Amygdala (tissue), 56 donors: Measurements from ENCODE around the gene AHCYL2.

Experiments used
- DNase-seq, 56 donors: peaks; one replicate each; lab custom pipeline; 2025; lab: John Stamatoyannopoulos, UW

The AHCYL2 gene

DNA sequence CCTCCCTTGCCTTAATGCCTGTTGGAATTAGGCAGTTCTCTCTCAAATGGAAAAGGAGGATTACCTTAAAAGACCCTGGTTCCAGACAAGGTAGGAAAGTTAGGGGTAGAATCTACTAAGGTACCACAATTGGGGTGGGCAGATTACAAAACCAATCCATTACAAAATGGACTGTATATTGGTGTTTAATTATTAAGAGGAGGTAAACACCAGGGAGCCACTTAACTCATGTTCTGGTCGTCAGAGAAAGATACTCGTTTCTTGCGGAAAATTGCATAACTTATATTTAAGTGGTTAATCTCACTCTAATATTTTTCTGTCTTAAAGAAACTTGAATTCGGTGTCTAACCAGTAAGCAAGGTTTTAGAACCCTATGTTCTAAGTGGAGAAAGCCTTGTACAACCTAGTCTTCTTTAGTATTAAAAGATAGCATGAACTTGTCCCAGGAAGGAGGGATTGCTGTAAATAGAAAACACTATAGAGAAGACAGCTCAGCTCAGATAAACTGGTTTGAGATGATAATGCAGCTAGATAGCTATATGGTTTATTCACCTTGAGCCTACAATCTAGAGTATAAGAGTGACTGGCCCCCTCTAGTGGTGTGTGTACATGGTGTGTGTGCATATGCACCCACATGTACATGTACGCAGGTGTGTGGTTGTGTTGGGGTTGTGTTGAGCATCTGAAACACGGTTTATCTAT is 151.4 kb downstream of the AHCYL2 start:
- peak in 2 of 56 donors; percentile 11 to 22 for DNase-seq

- no peak for DNase-seq
These were observed 152.2 kb downstream of the AHCYL2 start for GRCh38 chr7:129376778-129377700.

- no peak for DNase-seq
These were observed 157.1 kb downstream of the AHCYL2 start for GRCh38 chr7:129381710-129382484.

DNA sequence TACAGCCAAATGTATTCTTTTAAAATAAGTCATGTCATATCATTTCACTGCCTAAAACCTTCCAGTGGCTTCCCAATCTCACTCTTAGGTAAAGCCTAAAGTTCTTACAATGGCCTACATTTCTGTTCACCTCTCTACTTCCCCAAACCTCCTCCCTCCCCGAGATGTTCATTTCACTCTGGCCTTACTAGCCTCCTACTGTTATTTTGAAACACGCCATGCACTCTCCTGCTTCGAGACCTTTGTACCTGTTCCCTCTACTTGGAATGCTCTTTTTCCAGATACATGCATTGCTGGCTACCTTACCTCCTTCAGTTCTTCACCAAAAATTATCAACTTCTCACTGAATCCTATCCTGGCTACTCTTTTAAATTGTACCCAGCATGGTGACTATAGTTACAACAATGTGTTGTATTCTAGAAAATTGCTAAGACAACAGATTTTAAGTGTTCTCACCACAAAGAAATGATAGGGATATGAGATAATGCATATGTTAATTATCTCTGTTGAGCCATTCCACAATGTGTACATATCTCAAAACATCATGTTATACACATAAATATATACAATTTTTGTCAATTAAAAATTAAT is 158.8 kb downstream of the AHCYL2 start:
- DNase-seq = no peak

- no peak for DNase-seq
These were observed 160.3 kb downstream of the AHCYL2 start for GRCh38 chr7:129385116-129385515.

DNA sequence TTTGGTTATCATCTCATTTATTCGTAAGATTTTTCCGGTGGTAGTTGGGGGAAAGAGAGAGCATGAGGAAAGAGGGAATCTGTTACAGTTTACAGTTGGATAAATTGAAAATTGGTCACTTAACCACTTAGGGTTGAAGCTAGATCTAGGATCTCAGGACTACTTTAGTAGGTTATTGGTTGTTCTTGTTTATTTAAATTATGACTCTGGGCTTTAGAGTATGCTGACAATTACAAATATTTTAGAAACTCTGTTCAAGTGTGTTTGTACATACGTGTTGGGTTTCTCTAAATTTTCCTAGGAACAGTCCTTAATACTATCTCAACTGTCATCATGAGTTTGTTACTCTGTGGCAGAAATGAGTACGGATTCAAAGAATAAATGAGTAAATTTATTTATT is 160.8 kb downstream of the AHCYL2 start:
- DNase-seq = no peak

DNA sequence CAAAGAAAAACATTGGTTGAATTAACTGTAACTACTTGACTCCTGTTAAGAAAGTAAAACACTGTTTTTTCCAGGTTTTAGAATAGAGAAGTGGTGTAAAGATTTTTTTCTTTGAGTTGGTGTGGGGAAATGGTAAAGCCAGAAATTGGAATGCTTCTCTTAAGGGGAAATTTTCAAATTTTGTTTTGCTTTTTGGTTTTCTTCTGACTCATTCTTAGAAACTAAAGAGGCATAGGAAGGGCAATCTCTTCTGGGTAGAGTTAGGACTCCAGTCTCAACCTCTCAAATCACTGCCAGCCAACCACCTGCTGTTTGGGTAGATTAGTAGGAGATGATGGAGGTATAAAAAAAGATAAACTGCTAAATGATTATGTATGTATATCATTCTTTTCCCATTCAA is 161.7 kb downstream of the AHCYL2 start:
- DNase-seq = no peak

- DNase-seq = no peak
These were observed 162.7 kb downstream of the AHCYL2 start for GRCh38 chr7:129387537-129387936.

DNA sequence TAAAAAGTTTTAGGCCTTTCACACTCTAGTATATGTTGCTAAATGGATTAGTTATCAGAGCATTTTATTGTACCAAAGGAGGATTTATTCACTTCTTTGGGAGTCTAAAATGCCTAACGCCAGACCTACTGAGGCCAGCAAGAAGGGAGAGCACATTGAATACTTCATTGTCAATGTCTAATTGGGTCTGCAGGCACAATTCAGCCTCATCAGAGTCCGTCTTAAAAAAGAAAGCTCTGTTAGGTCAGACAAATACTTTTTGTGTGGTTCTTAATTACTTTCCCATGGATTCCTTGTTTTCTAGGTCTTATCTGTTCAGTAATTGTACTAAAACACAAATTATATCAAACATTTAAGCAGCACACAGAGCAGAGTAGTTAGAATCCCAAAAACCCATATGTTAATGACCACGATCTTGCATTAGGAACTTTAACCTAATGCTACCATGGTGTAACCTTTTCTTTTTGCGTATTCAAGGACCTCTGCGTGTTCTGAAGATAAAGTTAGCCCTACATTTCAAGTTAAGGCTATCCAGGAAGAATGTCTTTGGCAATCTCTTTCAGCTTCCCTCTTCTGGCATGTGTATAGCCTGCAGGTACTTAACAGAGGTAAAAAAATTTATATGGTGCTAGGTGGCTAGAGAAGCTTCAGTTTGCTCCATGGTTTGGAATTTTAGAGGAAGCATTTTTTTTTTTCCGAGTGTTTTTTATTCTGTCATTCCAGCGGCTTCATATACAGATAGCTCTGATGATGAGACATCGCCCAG is 163.7 kb downstream of the AHCYL2 start:
- DNase-seq = no peak

GRCh38 chr7:129389829-129390228 is 165.0 kb downstream of the AHCYL2 start:
- DNase-seq = no peak

GRCh38 chr7:129390314-129390713 is 165.5 kb downstream of the AHCYL2 start:
- no peak for DNase-seq

DNA sequence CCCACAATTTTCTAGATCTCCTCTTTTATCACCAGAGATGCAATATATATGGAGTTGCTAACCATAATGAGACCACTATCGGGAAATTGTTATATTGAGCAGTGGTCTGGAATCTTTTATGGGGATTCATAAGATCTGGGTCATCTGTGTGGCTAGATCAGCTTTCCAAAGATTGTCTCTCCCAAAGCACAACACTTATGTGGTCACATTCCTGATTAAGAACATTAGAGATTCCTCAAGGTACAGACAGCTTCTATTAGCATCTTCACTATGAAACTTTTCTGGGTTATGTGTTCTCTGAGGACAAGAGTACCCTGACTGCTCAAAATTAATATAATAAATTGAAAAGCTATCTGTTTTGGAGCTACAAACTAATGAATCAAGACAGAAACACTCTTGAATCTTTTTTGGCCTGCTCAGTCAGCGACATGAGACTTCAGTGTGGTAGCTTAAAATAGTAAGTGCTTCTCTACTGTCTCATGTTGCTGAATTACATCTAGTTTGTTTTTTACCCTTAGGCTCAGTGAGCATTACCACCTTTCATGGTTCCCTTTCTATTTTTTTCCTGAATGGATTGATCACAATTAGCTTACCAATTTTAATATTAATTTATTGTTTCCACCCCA is 166.8 kb downstream of the AHCYL2 start:
- no peak for DNase-seq

DNA sequence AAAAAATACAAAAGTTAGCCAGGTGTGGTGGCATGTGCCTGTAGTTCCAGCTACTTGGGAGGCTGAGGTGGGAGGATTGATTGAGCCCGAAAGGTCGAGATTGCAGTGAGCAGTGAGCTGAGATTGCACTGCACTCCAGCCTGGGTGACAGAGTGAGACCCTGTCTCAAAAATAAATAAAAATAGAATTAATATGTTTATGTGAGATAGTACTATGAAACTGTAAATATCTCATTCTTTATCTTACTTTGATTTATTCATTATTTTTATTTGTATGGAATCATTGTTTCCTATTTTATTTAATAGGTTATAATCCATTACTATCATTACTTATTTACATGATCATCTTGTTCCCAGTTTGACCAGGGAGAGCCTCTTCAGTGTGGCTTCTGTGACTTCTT is 168.4 kb downstream of the AHCYL2 start:
- DNase-seq = no peak

DNA sequence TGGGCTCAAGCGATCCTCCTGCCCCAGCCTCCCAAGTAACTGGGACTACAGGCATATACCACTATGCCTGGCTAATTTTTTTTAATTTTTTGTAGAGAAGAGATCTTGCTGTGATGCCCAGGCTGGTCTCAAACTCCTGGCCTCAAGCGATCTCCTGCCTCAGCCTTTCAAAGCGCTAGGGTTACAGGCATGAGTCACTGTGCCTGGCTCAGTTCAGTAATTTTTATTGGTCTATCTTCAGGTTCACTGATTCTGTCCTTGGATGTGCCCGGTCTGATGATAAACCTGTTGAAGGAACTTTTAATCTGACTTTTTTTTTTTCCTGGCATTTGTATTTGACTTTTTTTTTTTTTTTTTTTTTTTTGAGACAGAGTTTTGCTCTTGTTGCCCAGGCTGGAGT is 169.3 kb downstream of the AHCYL2 start:
- no peak for DNase-seq

DNA sequence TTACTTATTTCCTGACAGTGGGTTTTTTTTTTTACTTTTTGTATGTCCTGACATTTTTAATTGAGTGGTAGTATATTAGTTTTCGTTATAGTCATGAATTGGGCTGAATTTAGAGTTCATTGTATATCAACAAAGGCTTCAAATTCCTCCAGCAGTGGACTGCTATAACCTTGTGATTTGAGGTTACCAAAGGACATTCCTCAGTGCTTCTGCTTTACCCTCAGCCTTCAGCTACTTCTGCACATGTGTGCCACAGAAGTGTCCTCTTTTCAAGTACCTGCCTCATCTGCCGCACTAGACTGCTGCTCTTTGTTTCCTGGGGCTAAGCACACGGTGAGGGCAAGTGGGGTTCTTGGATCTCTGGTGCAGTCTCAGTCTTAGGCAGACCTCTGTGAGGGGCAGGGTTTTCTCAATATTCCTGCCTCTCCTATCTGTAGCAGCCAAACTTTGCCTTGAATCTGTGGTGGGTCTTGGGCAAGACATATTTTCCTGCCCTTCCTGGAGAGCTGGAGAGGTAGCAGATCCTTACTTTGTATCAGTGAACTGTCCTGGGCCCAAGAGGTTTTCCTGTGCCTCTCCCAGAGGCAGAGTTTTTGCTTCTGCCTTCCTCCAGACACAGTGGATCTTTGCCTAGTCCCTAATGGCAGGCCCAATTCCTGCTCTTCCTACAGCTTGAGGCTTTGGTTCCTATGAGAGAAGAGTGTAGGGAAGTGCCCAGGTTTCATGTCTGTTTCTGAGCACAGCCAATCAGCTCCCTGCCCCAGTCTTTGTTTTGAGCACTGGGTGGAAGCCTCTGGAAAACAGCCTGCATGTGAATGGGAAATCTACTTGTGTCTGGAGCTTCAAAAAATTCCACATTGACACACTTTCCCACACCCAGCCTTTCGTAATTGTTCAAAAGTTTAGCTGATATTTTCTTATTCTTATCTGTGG is 170.4 kb downstream of the AHCYL2 start:
- no peak for DNase-seq

DNA sequence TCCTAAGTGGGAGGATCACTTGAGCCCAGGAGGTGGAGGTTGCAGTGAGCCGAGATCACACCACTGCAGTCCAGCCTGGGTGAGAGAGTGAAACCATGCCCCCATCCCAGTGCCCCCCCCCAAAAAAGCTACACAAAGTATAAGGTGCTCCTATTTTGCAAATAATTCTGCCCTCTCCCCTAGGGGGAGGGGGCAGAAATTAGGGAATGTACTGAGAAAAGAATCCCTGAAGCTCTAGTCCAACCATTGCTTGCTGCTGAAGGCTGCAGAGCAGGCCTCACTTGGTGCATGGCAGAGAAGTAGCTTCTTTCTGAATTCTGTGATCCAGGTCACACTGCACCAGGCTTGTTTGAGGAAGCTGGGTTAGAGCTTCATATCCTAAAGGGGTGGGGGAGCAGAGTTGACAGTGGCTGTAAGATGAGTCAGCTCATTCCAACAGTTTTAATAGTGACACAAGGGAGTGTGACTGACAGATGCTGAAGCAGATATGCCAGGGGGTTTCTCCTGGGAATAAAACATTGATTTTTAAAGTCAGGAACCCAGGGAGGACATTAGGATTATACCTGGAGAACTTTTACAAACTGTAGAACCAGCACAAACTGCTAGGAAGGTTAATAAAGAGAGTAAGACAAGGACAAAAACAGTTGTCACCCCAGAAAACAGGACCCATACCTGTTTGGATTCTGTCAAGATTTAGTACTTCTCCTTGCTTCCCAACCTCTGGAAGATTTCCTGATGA is 176.6 kb downstream of the AHCYL2 start:
- DNase-seq = no peak
